MG63 (cell line): ENCODE measurements around the gene SEMA4D. TPM values are rescaled to one million over a fixed set of nuclear protein-coding genes. Genes with fewer than 3 reads are reported as not detected.
"Not testable (repeated sequence)": the region's sequence is repeated elsewhere in the genome, so short reads cannot be mapped to it uniquely, and the experiment has no call there.

Experiments used
- DNase-seq: peaks from one replicate; pipeline ENCODE4 v3.0.0-alpha.2; 2020
- H3K27me3 ChIP-seq: fragments of 250-450 bp; sonication (Bioruptor Pico); 2 replicates; pipeline ENCODE4 v1.5.1; 2020; ENCODE audit warnings: mild to moderate bottlenecking, moderate library complexity
- H3K36me3 ChIP-seq: fragments of 250-450 bp; sonication (Bioruptor Pico); 2 replicates; pipeline ENCODE4 v1.5.1; 2020; ENCODE audit warnings: mild to moderate bottlenecking, moderate library complexity
- H3K4me3 ChIP-seq: fragments of 250-450 bp; sonication (Bioruptor Pico); 2 replicates; pipeline ENCODE4 v1.5.1; 2020; ENCODE audit warnings: mild to moderate bottlenecking, moderate library complexity
- H3K9me3 ChIP-seq: fragments of 250-450 bp; sonication (Bioruptor Pico); 2 replicates; pipeline ENCODE4 v1.5.1; 2020; ENCODE audit warnings: mild to moderate bottlenecking, moderate library complexity
- total RNA-seq: library from RNA; depleted of rRNA; stranded (reverse); fragments of >200 nt; shearing (Covaris generic); gene quantifications from 2 replicates; pipeline ENCODE4 v1.2.3, GENCODE V29; 2014; ENCODE audit warnings: low replicate concordance

The SEMA4D gene
- total RNA-seq, 1 experiment from 2014 or later, result 0.23 TPM

GRCh38 chr9:89376286-89376685 is 121.6 kb downstream of the SEMA4D start:
- Histone ChIP-seq H3K36me3 (no peaks in the 10 kb centered on the region), H3K9me3 (no peaks in the 10 kb centered on the region), H3K4me3 (no peak overlapping the region), H3K27me3 (no peaks in the 10 kb centered on the region)
- DNase-seq, result no peak

- DNase-seq, result no peak
- Histone ChIP-seq H3K36me3 (no peaks in the 10 kb centered on the region), H3K4me3 (no peak overlapping the region), H3K9me3 (no peaks in the 10 kb centered on the region), H3K27me3 (no peaks in the 10 kb centered on the region)
Observed at GRCh38 chr9:89375191-89375760, 122.6 kb downstream of the SEMA4D start.

- Histone ChIP-seq H3K27me3 (no peaks in the 10 kb centered on the region), H3K4me3 (no peak overlapping the region), H3K9me3 (no peaks in the 10 kb centered on the region), H3K36me3 (no peaks in the 10 kb centered on the region)
- no peak for DNase-seq
Observed at GRCh38 chr9:89374176-89374575, 123.7 kb downstream of the SEMA4D start.

GRCh38 chr9:89372979-89373378 is 124.9 kb downstream of the SEMA4D start:
- no peak overlapping the region for H3K4me3 ChIP-seq

GRCh38 chr9:89372230-89372816 is 125.6 kb downstream of the SEMA4D start:
- no peaks in the 10 kb centered on the region for H3K27me3 ChIP-seq

More at GRCh38 chr9:89372979-89373378, 124.9 kb downstream of the SEMA4D start:
- Histone ChIP-seq H3K9me3 (no peaks in the 10 kb centered on the region), H3K36me3 (no peaks in the 10 kb centered on the region), H3K27me3 (no peaks in the 10 kb centered on the region)
- DNase-seq, result no peak

GRCh38 chr9:89371791-89372190 is 126.1 kb downstream of the SEMA4D start:
- not testable (repeated sequence) for H3K36me3 ChIP-seq, H3K4me3 ChIP-seq, H3K9me3 ChIP-seq, DNase-seq, H3K27me3 ChIP-seq

More at GRCh38 chr9:89372230-89372816, 125.6 kb downstream of the SEMA4D start:
- H3K4me3 ChIP-seq, result no peak overlapping the region
- no peaks in the 10 kb centered on the region for H3K36me3 ChIP-seq
- DNase-seq, result peak; percentile 25
- no peaks in the 10 kb centered on the region for H3K9me3 ChIP-seq

- H3K4me3 ChIP-seq, result no peak overlapping the region
- no peaks in the 10 kb centered on the region for H3K9me3 ChIP-seq
- H3K36me3 ChIP-seq, result no peaks in the 10 kb centered on the region
- DNase-seq, result no peak
- no peaks in the 10 kb centered on the region for H3K27me3 ChIP-seq
Observed at GRCh38 chr9:89370593-89370992, 127.3 kb downstream of the SEMA4D start.

GRCh38 chr9:89368978-89369377 is 128.9 kb downstream of the SEMA4D start:
- no peak for DNase-seq
- Histone ChIP-seq H3K27me3 (no peaks in the 10 kb centered on the region), H3K36me3 (no peaks in the 10 kb centered on the region), H3K4me3 (no peak overlapping the region), H3K9me3 (no peaks in the 10 kb centered on the region)

GRCh38 chr9:89368550-89368949 is 129.4 kb downstream of the SEMA4D start:
- no peak for DNase-seq
- no peaks in the 10 kb centered on the region for H3K9me3 ChIP-seq

GRCh38 chr9:89367726-89368437 is 130.0 kb downstream of the SEMA4D start:
- H3K4me3 ChIP-seq, result no peak overlapping the region
- no peak for DNase-seq
- H3K27me3 ChIP-seq, result no peaks in the 10 kb centered on the region
- no peaks in the 10 kb centered on the region for H3K36me3 ChIP-seq
- no peaks in the 10 kb centered on the region for H3K9me3 ChIP-seq

More at GRCh38 chr9:89368550-89368949, 129.4 kb downstream of the SEMA4D start:
- no peaks in the 10 kb centered on the region for H3K36me3 ChIP-seq
- no peaks in the 10 kb centered on the region for H3K27me3 ChIP-seq
- H3K4me3 ChIP-seq, result no peak overlapping the region

- Histone ChIP-seq H3K9me3 (no peaks in the 10 kb centered on the region), H3K27me3 (no peaks in the 10 kb centered on the region), H3K36me3 (no peaks in the 10 kb centered on the region), H3K4me3 (no peak overlapping the region)
- DNase-seq, result no peak
Observed at GRCh38 chr9:89367281-89367680, 130.6 kb downstream of the SEMA4D start.

- DNase-seq, result no peak
- Histone ChIP-seq H3K4me3 (no peak overlapping the region), H3K27me3 (no peaks in the 10 kb centered on the region), H3K9me3 (no peaks in the 10 kb centered on the region), H3K36me3 (no peaks in the 10 kb centered on the region)
Observed at GRCh38 chr9:89366711-89367110, 131.2 kb downstream of the SEMA4D start.

GRCh38 chr9:89365532-89365912 is 132.4 kb downstream of the SEMA4D start:
- Histone ChIP-seq H3K4me3 (no peak overlapping the region), H3K27me3 (no peaks in the 10 kb centered on the region)
- no peak for DNase-seq

GRCh38 chr9:89364666-89365531 is 133.0 kb downstream of the SEMA4D start:
- H3K27me3 ChIP-seq, result no peaks in the 10 kb centered on the region
- H3K4me3 ChIP-seq, result no peak overlapping the region
- peaks cover 4% of the 10 kb centered on the region for H3K36me3 ChIP-seq
- DNase-seq, result no peak
- no peaks in the 10 kb centered on the region for H3K9me3 ChIP-seq

More at GRCh38 chr9:89365532-89365912, 132.4 kb downstream of the SEMA4D start:
- Histone ChIP-seq H3K36me3 (peaks cover 4% of the 10 kb centered on the region), H3K9me3 (no peaks in the 10 kb centered on the region)

- no peak overlapping the region for H3K4me3 ChIP-seq
- H3K27me3 ChIP-seq, result no peaks in the 10 kb centered on the region
- no peak for DNase-seq
- no peaks in the 10 kb centered on the region for H3K9me3 ChIP-seq
- H3K36me3 ChIP-seq, result peaks cover 5% of the 10 kb centered on the region
Observed at GRCh38 chr9:89363921-89364665, 133.8 kb downstream of the SEMA4D start.

GRCh38 chr9:89363311-89363670 is 134.6 kb downstream of the SEMA4D start:
- Histone ChIP-seq H3K4me3 (no peak overlapping the region), H3K27me3 (no peaks in the 10 kb centered on the region), H3K9me3 (no peaks in the 10 kb centered on the region), H3K36me3 (peaks cover 8% of the 10 kb centered on the region)
- DNase-seq, result no peak
